Ishikawa (cell line): ENCODE results near the gene LRRN4.

Experiments
- EP300 ChIP-seq: IDR thresholded peaks from 2 replicates; pipeline ENCODE4 v1.6.1; 2012; ENCODE audit warnings: borderline replicate concordance
- FOXM1 ChIP-seq: IDR thresholded peaks from 2 replicates; pipeline ENCODE4 v1.6.1; 2012; ENCODE audit warnings: low read depth, borderline replicate concordance
- YY1 ChIP-seq: IDR thresholded peaks from 2 replicates; pipeline ENCODE4 v1.6.1; 2012; ENCODE audit warnings: low read depth
- TF ChIP-seq, protein P1 (sequence below): IDR thresholded peaks from 2 replicates; pipeline ENCODE4 v1.6.1; 2012
- TF ChIP-seq, protein P2 (sequence below): IDR thresholded peaks from 2 replicates; pipeline ENCODE4 v1.6.1; 2012; ENCODE audit warnings: low read depth, mild to moderate bottlenecking

DNA sequence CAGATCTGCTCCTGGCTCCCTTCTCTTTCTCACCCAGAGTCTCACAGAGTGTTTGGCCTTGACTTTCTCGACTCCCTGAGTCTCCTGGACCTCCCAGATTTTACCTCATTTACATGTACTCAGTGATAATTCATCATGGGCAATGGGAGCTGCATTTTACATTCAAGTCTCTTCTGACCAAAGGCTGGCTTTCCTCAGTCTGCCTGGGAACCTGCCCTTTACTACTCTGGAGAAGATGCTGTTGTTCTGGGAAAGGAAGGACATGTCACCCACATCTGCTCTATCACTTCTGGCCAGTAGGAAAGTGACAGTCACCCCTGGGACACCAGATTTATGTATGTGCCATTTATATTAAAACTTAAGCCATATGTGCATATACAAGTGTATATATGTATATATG, 7.4 kb downstream of the LRRN4 start:
- TF ChIP-seq FOXM1 (no peak), EP300 (no peak), YY1 (no peak)
- TF ChIP-seq, protein P1, sequence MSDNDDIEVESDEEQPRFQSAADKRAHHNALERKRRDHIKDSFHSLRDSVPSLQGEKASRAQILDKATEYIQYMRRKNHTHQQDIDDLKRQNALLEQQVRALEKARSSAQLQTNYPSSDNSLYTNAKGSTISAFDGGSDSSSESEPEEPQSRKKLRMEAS: no peak
- TF ChIP-seq, protein P2, sequence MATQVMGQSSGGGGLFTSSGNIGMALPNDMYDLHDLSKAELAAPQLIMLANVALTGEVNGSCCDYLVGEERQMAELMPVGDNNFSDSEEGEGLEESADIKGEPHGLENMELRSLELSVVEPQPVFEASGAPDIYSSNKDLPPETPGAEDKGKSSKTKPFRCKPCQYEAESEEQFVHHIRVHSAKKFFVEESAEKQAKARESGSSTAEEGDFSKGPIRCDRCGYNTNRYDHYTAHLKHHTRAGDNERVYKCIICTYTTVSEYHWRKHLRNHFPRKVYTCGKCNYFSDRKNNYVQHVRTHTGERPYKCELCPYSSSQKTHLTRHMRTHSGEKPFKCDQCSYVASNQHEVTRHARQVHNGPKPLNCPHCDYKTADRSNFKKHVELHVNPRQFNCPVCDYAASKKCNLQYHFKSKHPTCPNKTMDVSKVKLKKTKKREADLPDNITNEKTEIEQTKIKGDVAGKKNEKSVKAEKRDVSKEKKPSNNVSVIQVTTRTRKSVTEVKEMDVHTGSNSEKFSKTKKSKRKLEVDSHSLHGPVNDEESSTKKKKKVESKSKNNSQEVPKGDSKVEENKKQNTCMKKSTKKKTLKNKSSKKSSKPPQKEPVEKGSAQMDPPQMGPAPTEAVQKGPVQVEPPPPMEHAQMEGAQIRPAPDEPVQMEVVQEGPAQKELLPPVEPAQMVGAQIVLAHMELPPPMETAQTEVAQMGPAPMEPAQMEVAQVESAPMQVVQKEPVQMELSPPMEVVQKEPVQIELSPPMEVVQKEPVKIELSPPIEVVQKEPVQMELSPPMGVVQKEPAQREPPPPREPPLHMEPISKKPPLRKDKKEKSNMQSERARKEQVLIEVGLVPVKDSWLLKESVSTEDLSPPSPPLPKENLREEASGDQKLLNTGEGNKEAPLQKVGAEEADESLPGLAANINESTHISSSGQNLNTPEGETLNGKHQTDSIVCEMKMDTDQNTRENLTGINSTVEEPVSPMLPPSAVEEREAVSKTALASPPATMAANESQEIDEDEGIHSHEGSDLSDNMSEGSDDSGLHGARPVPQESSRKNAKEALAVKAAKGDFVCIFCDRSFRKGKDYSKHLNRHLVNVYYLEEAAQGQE: no peak
